Measurements from ENCODE around the gene MUC5B. TPM values are rescaled to one million over a fixed set of nuclear protein-coding genes. Genes with fewer than 3 reads are reported as not detected.

The MUC5B gene
- total RNA-seq, 1 experiment from 2014 or later: not detected

DNA sequence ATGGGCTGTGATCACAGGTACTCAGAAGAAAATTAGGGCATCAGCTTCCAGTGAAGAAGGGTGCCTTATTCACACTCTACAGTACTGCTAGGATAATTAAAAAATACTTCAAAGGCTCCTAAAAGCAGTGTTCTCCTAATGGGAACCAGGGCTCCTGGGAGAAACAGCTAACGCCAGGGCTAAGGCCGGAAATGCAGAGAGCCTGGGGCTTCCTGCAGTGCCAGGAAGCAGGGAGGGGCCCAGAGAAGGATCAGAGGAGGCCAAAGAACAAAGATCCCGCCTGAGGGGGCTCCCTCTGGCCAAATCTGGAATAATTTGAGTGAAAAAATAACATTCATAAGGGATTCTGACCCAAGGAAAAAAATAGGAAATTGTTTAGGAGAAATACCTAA, 59.1 kb downstream of the MUC5B start:
- DNase-seq (ENCODE audit: low read depth): no peak

DNA sequence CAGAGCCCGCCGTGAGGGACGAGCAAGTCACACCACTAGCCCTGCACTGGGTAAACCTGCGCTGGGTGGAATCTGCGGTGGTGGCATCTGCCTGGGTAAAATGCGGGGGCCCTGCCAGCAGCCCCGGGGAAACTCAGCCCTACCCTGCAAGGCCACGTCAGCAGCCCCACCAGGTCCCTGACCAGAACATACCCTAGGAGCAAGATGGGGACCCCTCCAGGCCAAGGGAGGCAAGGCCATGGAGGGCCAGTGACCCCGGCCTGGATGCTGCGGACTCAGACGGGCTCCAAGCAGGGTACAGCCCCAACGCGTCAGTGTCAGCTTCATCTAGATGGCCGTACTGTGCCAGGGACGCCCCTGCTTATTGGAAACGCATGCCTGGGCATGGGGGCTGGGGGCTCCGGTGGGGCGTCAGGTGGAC, 60.2 kb downstream of the MUC5B start:
- DNase-seq (ENCODE audit: low read depth): no peak

DNA sequence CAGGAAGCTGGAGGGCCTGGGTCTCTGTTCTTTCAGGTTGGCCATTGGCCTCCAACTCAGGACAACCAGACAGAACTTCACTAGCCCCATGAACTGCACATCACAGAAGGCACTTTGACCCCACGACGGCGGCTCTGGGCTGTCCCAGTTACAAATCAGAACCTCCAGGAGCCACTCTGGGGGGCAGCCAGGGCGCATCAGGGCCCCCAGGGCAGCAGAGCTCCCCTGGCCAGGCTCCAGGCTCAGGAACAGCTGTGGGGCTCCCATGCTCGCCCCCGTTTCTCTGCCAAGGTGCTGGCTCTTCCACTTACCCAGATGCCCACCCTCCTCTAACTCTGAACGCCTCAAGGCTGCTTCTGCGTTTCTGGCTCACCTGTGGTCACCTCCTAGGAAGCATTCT, 61.0 kb downstream of the MUC5B start:
- no peak for DNase-seq (ENCODE audit: low read depth)

DNA sequence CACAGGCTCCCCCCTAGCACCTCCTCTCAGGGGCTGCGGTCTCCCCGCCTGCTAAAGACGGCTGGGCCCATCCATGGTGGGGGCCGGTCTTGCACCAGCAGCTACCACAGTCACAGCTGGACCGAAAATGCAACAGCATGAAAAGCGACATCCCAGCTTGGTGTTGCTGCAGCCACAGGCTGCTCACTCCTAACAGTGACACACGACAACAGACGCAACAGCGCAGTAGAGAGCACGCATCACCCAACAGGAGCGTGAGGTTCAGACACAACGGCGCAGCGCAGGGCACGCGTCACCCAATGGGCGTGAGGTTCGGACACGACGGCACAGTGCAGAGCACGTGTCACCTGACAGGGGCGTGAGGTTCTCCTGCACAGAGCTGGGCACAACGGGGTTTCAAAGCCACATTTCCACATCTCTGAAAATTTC, 62.5 kb downstream of the MUC5B start:
- DNase-seq (ENCODE audit: low read depth): no peak

DNA sequence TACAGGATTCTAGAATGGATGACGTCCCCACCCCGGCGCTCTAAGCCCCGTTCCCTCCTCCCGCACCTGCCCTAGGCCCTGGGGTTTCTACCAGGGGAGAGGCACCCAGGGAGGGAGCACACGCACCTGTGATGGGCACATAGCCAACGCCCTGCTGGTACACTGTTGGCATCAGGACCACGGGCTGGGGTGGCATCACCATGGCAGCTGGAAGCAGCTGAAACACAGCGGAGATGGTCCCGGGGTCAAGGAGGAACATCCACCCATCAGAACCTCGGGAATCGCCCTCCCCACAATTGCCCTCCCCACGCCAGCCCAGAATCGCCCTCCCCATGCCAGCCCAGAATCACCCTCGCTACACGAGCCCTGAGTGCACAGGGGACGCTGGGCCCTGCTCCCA, 63.0 kb downstream of the MUC5B start:
- DNase-seq (ENCODE audit: low read depth): no peak

DNA sequence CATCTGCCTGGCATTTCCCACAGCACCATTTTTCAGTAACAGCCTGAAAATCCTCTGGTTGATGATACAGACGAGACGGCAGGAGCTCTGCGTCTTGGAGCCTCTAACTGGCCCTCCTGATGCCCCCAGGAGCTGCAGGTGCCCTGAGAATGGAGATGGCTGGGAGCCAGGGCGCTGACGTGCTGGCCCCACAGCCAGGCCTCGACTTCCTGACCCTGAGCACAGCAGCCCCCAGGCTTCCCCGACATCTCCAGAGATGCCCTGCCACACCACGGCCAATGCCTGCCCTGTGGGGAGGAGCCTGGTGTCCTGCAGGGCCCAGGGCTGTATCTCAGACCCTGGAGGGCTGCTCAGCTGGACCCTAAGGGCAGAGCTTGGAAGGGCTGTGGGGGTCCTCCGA, 65.1 kb downstream of the MUC5B start:
- no peak for DNase-seq (ENCODE audit: low read depth)

DNA sequence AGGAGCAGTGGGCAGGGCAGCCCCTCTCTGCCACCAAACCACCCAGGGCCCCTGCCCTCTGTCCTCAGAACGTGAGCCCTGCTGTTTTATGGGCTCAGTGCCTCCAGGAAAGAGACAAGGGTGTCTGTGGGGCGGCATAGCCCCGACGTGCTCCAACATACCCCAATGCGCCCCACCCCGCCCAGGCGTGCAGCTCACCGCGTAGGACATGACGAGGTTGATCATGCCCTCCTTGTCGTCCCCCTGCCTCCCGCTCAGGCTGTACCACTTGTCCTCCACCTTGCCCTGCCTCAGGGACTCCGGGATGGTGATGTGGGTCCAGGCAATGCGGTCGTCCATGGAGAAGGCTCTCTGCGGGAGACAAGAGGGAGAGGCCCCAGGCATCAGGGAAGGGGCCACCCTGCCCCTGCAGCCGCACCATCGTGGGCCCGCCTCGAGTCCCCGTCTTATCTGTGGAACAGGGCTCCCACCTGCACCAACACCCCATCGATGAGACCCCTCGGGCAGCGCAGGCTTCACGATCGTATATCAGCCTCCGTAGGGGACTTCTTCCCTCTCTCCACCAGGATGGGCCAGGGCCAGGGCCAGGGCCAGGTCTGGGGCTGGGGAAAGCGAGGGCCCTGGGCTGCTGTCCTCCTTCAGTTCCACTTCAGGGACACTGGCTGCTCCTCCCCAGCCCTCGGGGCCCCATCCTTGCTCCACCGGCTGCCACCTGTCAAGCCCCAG, 65.7 kb downstream of the MUC5B start:
- DNase-seq (ENCODE audit: low read depth): no peak

DNA sequence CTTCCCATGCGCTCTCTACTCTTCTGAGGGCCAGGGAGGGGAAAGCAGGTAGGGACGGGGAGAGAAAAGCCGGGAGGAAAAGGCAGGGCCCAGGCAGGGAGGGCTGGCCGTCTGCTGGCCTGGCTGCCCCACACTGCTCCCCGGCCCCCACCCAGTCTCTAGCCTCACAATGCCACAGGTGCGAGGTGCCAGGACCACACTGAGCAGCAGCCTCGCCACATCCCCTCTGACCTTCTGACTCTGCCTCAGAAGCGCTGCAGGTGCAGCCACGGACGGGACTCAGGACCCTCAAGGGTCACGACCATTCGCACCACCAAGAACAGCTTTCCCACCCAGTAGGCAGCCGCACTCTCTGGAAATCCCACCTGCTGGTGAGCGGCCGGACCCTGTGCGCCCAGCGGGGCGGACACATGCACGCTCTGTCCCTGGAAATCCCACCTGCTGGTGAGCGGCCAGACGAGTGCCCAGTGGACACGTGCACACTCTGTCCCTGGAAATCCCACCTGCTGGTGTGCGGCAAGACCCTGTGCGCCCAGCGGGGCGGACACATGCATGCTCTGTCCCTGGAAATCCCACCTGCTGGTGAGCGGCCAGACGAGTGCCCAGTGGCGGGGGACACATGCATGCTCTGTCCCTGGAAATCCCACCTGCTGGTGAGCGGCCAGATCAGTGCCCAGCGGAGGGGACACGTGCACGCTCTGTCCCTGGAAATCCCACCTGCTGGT, 66.5 kb downstream of the MUC5B start:
- DNase-seq (ENCODE audit: low read depth): no peak

DNA sequence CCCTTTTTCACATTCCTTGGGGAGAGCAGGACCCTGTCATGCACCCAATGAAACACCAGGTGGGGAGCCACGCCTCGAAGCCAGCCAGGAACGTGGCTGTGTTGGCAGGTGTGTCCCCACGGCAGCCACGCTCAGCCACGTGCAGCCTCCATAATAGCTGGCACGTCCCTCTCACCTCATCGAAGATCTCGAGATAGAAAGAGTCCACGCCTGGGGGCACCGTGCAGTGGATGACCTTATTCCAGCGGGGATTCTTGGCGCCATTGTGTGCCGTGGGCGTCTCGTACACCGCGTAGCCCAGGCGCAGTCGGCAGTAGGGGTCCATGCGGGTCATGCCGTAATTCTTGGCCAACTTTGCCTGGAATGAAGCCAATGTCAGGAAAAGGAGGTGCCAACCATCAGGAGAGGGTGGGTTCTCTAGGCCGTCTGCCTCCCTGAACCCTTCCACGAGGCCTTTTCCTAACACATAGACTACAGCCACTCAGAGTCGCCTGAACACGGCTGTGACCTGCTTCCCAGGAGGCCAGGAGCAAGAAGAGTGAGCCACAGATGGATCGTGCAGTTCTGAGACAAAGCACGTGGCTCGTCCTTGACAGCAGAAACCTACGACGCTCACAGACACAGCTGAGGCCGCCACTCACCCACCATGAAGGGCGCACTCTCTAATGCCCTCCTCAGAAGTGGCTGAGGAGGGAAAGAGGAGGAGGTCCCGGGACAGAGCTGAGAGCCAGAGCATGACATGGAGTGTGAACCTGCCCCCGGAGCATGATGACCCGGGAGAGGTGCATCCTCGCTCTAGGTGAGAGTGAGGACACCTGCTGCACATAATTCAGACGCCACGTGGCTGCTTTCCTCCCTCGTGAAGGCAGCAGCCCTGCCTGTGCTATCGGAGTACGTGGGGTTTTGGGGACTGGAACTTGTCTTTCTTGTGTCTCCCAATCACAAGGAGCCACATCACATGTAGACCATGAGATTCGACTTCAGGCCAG, 67.5 kb downstream of the MUC5B start:
- DNase-seq (ENCODE audit: low read depth): no peak

DNA sequence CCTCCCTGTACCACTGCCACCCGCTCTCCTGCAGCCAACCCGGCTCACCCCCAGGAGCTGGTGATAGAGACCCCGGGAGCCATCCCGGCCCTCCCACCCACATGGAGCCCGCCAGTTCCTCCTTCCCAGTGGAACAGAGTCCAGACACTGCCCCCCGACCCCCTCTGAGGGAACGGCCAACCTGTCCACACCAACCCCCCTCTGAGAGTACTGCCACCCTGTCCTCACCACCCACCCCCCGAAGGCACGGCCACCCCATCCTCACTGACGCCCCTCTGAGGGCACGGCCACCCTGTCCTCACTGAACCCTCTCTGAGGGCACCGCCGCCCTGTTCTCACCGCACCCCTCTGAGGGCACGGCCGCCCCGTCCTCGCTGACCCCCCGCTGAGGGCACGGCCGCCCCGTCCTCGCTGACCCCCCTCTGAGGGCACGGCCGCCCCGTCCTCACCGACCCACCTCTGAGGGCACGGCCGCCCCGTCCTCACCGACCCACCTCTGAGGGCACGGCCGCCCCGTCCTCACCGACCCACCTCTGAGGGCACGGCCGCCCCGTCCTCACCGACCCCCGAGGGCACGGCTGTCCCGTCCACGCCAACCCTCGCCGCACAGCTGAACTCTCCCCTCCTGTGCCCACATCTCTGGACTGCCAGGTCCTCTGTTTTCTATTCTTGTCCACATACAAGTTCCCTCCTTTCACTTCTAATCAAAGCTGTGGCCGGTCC, 68.6 kb downstream of the MUC5B start:
- DNase-seq (ENCODE audit: low read depth): no peak

DNA sequence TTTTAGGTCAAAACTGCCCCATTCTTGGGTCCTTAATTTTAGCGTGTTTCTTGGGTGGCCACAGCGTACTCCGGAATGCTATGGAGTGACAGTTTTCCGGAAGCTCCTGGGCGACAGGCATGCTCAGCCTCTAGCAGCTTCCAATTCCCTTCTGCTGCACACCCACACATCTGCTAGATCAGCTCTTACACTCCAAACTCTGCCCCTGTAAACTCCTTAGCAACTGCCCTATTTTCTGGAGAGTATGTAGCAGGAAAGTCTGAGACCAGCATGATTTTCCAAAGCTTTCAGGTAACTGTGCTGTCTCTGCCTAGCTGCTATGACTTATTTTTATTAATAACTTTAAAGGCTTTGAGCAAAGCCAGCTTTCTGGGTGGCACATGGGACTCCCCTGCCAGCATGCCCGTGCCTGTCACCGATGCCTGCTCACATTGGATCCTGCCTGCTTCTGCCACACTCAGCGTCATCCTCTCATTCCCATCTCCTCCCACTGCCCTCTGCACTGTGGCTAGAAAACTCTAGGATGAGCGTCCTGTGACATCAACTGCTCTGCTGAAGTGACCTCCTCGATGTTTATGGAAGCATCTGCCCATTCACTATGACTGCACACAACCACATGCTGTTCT, 69.3 kb downstream of the MUC5B start:
- no peak for DNase-seq (ENCODE audit: low read depth)

DNA sequence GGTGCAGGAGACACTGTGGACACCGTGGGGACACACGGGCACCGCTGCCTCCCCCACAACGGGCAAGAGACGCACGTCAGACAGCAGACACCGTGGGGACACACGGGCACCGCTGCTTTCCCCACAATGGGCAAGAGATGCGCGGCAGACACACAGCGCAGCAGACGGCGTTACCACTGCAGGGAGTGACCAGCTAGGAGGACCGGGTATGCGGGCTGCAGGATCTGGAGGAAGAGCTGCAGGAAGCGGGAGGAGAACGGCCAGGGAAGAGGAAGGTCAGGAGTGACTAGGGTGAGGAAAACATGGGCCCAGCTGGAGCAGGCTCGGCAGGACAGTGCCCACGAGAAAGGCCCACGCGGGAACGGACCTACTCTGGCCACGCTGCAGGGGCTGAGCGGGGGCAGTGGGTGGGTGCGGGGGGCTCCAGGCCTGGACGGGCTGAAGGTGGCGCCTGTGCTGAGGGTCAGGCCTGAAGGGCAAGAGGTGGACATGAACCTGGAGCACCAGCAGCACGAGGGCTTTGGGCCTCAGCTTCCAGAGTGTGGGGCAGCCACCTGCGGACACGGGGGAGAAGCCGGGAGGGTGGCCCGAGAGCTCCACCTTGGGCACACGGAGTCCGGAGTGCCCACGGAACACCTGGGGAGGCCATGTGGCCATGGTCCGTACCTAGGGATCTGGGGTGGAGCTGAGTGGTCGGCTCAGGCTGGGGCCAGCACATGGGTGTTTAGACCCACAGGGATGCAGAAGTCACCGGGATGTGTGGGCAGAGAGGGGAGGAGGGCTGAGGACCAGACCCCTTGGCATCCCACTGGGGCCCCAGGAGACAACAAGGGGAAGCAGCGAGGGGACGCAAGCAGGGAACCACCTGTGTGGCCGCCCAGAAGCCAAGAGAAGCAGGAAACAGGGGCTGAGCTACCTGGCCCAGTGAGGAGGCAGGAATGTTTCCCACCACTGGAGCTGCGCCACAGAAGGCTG, 70.1 kb downstream of the MUC5B start:
- no peak for DNase-seq (ENCODE audit: low read depth)

DNA sequence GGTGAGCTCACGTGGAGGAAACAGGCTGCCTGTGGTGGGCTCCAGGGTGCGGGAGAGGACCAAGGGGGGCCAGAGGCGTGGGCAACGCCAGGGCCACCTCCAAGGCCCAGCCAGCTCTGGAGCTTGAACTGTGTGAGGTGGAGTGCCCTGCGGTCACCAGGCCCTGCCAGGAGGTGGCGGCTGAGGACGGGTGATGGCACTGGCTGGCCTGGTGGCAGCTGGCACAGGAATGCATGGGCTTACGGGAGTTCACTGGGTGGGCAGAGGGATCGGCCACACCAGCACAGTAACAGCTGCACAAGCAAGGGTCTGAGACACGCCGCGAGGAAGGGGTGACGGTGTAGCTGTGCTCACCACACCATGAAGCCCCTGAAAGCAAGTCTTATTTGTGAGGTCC, 70.8 kb downstream of the MUC5B start:
- DNase-seq (ENCODE audit: low read depth): no peak

DNA sequence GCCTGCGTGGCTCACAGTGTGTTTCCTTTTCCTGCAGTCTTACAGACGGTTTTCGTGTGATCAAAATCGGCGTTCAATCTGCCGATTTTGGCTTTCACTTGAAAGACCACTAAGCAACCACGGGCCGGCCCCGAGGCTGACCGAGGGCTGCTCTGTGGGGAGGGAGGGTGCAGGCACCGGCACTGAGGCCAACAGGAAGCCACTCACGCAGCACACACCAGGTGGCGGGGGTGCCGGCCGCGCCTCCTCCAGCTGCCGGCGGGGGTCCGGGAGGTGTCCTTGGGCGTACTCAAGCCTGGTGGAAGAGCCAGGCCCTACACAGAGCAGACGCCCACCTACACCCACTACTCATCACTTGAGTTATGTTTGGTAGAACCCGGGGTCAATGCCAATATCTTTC, 72.2 kb downstream of the MUC5B start:
- no peak for DNase-seq (ENCODE audit: low read depth)

DNA sequence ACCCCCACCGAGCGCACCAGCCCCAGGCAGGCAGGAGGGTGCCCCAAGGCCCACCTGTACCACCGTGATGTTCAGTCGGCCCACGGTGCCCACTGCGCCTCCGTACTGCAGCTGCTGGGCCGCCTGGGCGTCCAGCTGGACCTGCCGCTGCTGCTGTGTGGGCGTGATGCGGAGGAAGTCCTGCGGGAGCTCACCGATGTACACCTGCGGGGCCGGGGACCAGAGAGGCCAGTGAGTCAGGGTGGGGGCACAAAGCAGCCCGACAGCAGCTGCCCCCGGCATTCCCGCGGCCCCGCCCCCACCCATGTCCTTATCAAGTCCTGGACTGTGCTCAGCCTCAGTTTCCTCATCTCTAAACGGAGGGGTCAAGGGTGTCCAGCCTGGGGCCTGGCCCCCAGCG, 72.7 kb downstream of the MUC5B start:
- no peak for DNase-seq (ENCODE audit: low read depth)

DNA sequence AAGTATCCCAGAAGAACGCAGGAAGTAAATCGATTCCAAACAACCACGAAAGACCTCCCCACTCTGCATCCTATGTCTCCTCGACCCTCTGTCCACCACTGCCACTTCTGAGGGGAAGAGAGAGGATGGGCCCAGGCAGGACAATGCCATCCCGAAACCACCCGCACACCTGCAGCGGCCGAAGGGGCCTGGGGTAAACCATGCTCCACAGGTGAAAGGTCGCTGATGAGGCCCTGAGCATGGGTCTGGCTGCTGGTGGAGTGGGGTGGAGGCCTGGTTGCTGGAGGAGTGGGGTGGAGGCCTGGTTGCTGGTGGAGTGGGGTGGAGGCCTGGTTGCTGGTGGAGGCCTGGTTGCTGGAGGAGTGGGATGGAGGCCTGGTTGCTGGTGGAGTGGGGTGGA, 73.4 kb downstream of the MUC5B start:
- no peak for DNase-seq (ENCODE audit: low read depth)

DNA sequence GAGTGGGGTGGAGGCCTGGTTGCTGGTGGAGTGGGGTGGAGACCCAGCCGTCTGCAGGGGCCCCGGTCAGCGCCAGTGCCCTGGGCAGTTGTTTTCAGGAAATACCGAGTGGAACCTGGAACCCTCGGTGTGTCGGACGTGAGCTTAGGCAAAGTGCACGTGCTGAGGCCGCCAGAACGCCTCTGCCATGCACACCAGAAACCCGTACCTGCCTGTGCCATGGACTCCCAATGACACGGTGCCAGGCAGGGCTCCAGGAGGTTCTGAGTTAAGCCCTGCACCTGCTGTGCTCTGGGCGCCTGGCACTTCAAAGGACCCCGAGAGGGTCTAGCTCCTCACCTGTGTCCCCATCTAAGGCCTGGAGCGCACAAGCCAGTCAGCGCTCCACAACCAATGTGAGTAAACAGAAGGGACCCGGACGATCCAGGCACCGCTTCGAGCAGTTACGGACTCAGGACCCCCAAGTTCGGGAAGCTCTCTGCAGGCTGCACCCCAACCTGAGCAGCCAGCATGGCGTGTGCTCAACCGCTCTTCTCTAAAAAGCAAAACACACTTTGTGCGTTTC, 74.2 kb downstream of the MUC5B start:
- DNase-seq (ENCODE audit: low read depth): no peak

DNA sequence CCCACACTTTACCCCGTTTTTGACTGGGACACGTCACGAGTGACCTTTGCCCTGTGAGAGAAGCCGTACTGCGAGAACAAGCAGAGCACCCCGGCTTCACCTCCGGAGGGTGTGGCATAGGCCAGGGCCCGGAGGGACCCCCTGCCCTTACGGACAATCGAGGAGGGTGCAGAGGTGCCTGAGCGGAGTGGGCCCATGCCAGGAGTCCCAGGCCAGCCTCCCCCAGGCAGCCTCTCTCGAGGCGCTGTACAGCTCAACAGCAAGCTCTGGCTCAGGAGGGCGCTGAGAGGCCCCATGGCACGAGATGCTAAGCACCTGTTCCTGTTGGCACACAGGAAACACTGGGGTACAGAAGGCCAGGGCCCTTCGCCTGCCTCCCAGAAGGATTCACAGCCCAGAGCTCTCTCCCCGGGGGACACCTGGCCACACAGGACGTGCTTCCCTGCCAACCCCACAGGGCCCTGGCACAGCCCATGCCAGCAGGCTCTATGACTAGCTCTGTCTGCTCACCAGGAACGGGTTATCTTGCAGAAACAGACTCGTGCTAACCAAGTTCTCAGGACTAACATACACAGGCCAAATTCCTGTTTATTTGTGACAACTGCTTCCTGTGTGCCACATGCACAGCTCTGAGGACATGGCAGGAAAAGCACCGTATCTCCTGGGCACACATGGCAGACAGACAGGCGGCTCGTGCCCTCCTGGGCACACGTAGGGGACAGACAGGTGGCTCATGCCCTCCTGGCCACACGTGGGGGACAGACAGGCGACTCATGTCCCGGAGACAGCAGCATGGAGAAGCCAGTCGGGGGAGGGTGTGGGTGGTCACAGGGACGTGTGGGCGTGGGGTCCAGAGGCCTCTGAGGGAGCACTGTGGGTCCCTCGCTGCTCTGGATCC, 75.0 kb downstream of the MUC5B start:
- DNase-seq (ENCODE audit: low read depth): no peak
